Left lung (tissue), 10 donors: ENCODE results near the gene NAA16. TPM values are rescaled to one million over a fixed set of nuclear protein-coding genes. Genes with fewer than 3 reads are reported as not detected.
A peak's percentile ranks its signal among the peaks of the same experiment; 100 is the strongest.

Experiments used
- ATAC-seq: fragments of 200-7000 bp; cut with Tn5 transposase; one replicate; pipeline ENCODE4 v1.9.1; 2020; ENCODE audit warnings: moderate library complexity
- DNase-seq, 4 donors: peaks; one replicate each; pipeline ENCODE4 v3.0.0-alpha.2; 2013 to 2020
- H3K27ac ChIP-seq, 2 donors: fragments of 200-600 bp; sonication (generic) in 1 of 2; one replicate each; pipeline versions ENCODE4 v1.5.0 to v1.8.0; 2020 to 2021
- H3K27me3 ChIP-seq, 2 donors: fragments of 200-600 bp; sonication (generic) in 1 of 2; one replicate each; pipeline versions ENCODE4 v1.5.0 to v1.8.0; 2020 to 2021
- H3K36me3 ChIP-seq, 2 donors: fragments of 200-600 bp; sonication (generic) in 1 of 2; one replicate each; pipeline versions ENCODE4 v1.5.0 to v1.8.0; 2020 to 2021
- H3K4me1 ChIP-seq, 2 donors: fragments of 200-600 bp; one replicate each; pipeline ENCODE4 v1.8.0; 2021
- H3K4me3 ChIP-seq, 2 donors: fragments of 200-600 bp; sonication (generic) in 1 of 2; one replicate each; pipeline versions ENCODE4 v1.5.0 to v1.8.0; 2020 to 2021; ENCODE audit warnings: mild to moderate bottlenecking in 1 of 2
- H3K9me3 ChIP-seq, 2 donors: fragments of 200-600 bp; sonication (generic) in 1 of 2; one replicate each; pipeline versions ENCODE4 v1.5.0 to v1.8.0; 2020 to 2021
- intact Hi-C, 2 donors: fragments of 100-400 bp; cut with DNase I; formaldehyde crosslinking; loops; one replicate each; pipeline versions ENCODE4 v1.11.2 to v1.14.2; 2022
- polyA plus RNA-seq, 6 donors: library from polyadenylated mRNA; unstranded; fragments of 120-200 nt; gene quantifications; one replicate each; pipeline ENCODE4 v1.2.1, GENCODE V29; 2013; ENCODE audit not compliant: insufficient read length in 6 of 6
- total RNA-seq, 2 donors: library from RNA; stranded (reverse); fragmentation: NEBNext Ultra II Directional; extraction: Animal tissue kit (Norgen Biotek cat#: 25700); gene quantifications; one replicate each; pipeline ENCODE4 v1.2.1, GENCODE V29; 2021
- TF ChIP-seq, protein P1 (sequence below), 2 donors: fragments of 200-600 bp; sonication (generic) in 1 of 2; IDR thresholded peaks; one replicate each; pipeline versions ENCODE4 v1.5.0 to v1.8.0; 2021; ENCODE audit warnings: antibody characterized with exemption in 2 of 2
- donor health status: DM: no; HTN: yes; CAD: no.
- donor health status: DM: no; HTN: no; CAD: no.

Gene NAA16
- total and polyA plus RNA-seq, 8 donors, result 17.2 to 69.4 (median 55.6) TPM

DNA sequence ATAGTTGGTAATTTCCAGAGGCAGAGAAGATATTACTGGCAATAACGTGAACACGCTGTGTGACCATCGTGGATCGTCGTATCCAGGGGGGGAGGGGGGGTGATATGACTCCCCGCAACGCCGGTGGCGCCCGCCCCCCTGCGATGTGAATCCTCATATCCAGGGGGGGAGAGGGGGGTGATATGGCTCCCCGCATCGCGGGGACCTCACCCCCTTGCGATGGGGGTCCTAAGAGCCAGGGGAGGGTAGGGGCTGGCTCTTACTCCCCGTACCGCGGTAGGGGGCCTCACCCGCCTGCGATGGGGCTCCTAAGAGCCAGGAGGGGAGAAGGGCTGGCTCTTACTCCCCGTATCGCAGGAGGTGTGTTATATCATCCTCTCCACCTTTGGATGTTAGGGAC lies 115.0 kb downstream of the NAA16 start:
- Histone ChIP-seq H3K4me1 (peaks cover 0 to 7% of the 10 kb centered on the region in 2 donors), H3K27me3 (peaks cover 0 to 15% of the 10 kb centered on the region in 2 donors), H3K4me3 (no peak overlapping the region), H3K9me3 (no peaks in the 10 kb centered on the region), H3K36me3 (no peaks in the 10 kb centered on the region), H3K27ac (no peak overlapping the region)
- intact Hi-C loops, result no loop called here
- ATAC-seq, result no peak
- DNase-seq, result peak in 1 of 4 donors; percentile 38
- TF ChIP-seq, protein P1, sequence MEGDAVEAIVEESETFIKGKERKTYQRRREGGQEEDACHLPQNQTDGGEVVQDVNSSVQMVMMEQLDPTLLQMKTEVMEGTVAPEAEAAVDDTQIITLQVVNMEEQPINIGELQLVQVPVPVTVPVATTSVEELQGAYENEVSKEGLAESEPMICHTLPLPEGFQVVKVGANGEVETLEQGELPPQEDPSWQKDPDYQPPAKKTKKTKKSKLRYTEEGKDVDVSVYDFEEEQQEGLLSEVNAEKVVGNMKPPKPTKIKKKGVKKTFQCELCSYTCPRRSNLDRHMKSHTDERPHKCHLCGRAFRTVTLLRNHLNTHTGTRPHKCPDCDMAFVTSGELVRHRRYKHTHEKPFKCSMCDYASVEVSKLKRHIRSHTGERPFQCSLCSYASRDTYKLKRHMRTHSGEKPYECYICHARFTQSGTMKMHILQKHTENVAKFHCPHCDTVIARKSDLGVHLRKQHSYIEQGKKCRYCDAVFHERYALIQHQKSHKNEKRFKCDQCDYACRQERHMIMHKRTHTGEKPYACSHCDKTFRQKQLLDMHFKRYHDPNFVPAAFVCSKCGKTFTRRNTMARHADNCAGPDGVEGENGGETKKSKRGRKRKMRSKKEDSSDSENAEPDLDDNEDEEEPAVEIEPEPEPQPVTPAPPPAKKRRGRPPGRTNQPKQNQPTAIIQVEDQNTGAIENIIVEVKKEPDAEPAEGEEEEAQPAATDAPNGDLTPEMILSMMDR (IDR thresholded peaks at IDR 0.05), result no peak

Other genes with a start within 250 kb of the NAA16 start
- 1 to 10 TPM; 7.2 to 8.0 TPM for gene WBP4, start 249.8 kb upstream of the NAA16 start, total RNA-seq
- 10 to 100 TPM; 21.4 to 24.5 (median 23.2) TPM for gene WBP4, start 249.8 kb upstream of the NAA16 start, polyA plus RNA-seq
- gene KBTBD6, start 178.5 kb upstream of the NAA16 start, total RNA-seq, result 1 to 10 TPM; 6.9 to 7.2 TPM
- gene KBTBD6, start 178.5 kb upstream of the NAA16 start, polyA plus RNA-seq, result 10 to 100 TPM; 14.0 to 16.0 (median 14.8) TPM
- 1 to 10 TPM; 6.9 to 8.1 TPM for gene KBTBD7, start 116.7 kb upstream of the NAA16 start, total RNA-seq
- 10 to 100 TPM; 15.2 to 19.2 (median 17.7) TPM for gene KBTBD7, start 116.7 kb upstream of the NAA16 start, polyA plus RNA-seq
- 10 to 100 TPM; 11.3 to 11.9 TPM for gene MTRF1, start 47.7 kb upstream of the NAA16 start, total RNA-seq
- 10 to 100 TPM; 19.2 to 26.9 (median 22.3) TPM for gene MTRF1, start 47.7 kb upstream of the NAA16 start, polyA plus RNA-seq
- gene RGCC, start 146.3 kb downstream of the NAA16 start, total RNA-seq, result 100 to 1,000 TPM; 173 to 196 TPM
- 100 to 1,000 TPM in 5 of 6 donors, 10 to 100 TPM in 1; 93.4 to 164 (median 130) TPM for gene RGCC, start 146.3 kb downstream of the NAA16 start, polyA plus RNA-seq